Stimulated activated CD8-positive, alpha-beta memory T cell treated with anti-CD3 and anti-CD28 coated beads, Interleukin-15, amount 100 ng/mL, for 1 hour (primary cell): ENCODE results near the gene MAPK7.

Experiments used
- DNase-seq: peaks from one replicate; pipeline ENCODE4 v3.0.0-alpha.2; 2020; ENCODE audit warnings: low read depth

The MAPK7 gene

GRCh38 chr17:19399750-19400450, 21.6 kb downstream of the MAPK7 start:
- DNase-seq, result no peak

GRCh38 chr17:19401321-19402010, 23.2 kb downstream of the MAPK7 start:
- no peak for DNase-seq

DNA sequence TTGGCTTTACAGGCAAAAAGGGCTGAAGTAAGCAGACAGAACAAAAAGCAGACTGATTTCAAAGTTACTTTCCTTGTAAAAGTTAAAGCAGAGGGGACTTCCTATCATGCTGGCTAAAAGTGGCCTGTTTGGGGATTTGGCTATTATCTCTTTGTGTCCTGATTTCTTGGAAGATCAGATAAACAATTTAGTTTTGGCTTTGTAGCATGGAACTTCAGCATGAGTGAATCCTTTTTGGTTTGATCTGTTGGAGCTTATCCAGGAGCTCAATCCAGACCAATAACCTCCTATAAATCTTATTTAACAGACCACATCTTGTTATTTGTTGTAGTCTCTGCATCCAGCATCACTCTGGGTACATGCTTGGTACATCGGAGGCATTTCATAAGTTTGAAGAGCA, 23.9 kb downstream of the MAPK7 start:
- no peak for DNase-seq

- DNase-seq, result no peak
Observed at GRCh38 chr17:19403021-19403420, 24.7 kb downstream of the MAPK7 start.

GRCh38 chr17:19404264-19404663, 26.0 kb downstream of the MAPK7 start:
- DNase-seq, result no peak

GRCh38 chr17:19405114-19405513, 26.8 kb downstream of the MAPK7 start:
- no peak for DNase-seq

DNA sequence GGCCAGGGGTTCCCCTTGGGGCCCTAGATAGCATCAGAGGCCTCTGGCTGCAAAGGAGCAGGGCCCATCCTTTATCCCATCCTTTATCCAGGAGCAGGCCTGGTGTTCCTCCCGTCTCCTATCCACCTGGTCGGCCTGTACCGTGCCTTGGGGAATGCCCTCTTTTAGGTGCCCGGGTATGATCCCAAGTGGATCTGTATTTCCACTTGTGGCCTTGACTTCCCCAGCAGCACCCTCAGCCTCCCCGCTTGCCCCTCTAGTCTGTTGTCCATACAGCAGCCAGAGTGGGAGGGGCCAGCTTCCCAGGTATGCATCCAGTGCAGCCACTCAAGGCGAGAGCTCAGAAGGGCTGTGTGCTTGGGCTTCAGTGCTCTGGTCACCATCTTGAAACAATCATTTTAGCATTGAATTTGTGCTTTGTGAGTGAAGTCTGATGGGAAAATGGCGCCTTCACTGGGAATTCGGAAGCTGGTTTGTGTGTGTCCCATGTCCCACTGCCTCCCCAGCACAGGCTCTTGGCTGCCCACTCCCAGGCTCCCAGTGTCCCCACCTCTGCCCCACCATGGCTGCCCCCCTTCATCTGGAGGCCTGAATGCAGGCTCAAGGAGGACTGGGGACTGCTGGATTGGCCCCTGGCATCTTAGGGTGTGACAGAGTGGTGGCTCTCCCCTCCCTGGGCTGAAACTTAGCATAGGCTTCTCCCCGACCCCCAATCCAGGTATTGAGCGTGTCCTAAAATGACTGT, 29.5 kb downstream of the MAPK7 start:
- no peak for DNase-seq

DNA sequence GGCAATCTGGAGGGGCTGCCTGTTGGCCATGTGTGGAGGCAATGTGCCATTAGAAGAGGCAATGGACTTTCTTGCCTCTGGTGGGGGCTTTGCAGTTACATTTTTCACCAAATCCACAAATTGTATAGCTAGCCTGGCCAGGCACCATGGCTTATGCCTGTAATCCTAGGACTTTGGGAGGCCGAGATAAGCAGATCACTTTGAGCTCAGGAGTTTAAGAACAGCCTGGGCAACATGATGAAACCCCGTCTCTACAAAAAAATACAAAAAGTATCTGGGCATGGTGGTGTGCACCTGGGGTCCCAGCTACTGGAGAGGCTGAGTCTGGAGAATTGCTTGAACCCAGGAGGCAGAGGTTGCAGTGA, 30.0 kb downstream of the MAPK7 start:
- DNase-seq, result no peak

- DNase-seq, result no peak
Observed at GRCh38 chr17:19409066-19409465, 30.8 kb downstream of the MAPK7 start.

DNA sequence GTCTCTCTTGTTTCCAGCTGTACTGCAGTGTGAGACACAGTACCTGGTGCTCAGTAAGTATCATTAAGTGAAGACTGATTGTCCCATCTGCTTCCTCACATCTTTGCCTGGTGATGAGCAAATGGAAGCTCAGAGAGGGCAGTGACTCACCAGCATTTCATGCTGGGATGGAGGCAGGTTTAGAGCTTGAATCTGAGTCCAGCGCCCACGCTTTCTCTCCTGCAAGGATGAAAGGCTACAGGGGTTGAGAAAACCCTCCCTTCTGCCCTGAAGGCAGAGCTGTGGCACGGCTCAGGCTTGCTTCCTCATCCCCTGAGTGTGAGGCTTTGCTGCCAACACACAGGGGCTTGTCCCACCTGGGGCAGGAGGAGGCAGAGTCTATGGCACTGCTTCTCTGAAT, 31.2 kb downstream of the MAPK7 start:
- DNase-seq, result no peak

DNA sequence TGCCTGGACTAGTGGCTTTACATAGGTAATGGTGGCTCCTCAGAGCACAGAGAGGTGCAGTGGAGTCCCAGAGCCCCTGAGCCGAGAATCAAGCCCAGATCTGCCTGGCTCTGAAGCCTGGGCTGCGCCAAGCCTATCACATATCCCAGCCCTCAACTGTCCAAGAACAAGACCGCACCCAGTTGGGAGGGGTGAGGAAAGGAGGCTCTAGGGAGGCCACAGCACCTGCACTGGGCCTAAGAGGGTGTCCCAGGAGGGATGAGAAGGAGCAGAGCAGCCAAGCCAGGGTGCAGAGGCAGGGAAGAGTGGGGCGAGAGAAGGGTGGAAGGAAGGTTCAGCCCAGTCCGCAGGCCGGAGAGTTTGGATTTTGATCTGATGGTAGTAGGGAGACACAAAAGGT, 31.8 kb downstream of the MAPK7 start:
- DNase-seq, result no peak

- DNase-seq, result no peak
Observed at GRCh38 chr17:19410875-19411620, 32.8 kb downstream of the MAPK7 start, which contains the start of gene RNF112. TSS of gene RNF112 (plus strand) at chr17:19411232. CDS start at chr17:19411409, 177 bp downstream.

GRCh38 chr17:19411631-19412030, 33.3 kb downstream of the MAPK7 start:
- DNase-seq, result no peak

DNA sequence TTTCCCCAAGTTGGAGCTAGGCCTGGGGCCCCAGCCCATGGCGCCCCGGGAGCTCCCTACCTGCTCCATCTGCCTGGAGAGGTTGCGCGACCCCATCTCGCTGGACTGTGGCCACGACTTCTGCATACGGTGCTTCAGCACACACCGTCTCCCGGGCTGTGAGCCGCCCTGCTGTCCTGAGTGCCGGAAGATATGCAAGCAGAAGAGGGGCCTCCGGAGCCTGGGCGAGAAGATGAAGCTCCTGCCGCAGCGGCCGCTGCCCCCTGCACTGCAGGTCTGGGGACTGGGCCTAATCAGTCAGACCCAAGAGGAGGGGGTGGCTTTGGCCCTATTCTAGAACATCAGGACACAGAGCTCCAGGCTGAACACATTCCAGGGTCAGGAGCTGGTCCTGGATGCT, 34.2 kb downstream of the MAPK7 start:
- DNase-seq, result no peak

GRCh38 chr17:19412984-19413383, 34.7 kb downstream of the MAPK7 start:
- DNase-seq, result no peak

DNA sequence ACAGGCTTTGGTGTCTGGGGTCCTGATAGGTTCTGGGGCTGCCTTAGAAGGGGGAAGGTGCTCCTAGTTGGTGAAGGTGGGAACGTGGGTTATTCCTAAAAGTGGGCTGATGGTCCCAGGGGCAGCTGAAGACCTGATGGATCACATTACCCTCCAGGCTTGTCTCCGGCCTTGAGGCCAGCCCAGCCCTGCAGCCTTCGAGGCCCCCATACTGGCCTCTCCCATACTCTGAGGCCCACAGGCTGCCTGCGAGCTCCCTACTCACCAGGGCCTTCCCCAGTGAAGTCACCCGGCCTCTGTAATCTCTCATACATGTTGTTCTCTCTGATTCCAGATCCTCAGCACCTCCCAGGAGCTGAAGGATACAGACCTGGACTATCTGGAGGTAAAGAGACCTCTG, 35.5 kb downstream of the MAPK7 start:
- no peak for DNase-seq

DNA sequence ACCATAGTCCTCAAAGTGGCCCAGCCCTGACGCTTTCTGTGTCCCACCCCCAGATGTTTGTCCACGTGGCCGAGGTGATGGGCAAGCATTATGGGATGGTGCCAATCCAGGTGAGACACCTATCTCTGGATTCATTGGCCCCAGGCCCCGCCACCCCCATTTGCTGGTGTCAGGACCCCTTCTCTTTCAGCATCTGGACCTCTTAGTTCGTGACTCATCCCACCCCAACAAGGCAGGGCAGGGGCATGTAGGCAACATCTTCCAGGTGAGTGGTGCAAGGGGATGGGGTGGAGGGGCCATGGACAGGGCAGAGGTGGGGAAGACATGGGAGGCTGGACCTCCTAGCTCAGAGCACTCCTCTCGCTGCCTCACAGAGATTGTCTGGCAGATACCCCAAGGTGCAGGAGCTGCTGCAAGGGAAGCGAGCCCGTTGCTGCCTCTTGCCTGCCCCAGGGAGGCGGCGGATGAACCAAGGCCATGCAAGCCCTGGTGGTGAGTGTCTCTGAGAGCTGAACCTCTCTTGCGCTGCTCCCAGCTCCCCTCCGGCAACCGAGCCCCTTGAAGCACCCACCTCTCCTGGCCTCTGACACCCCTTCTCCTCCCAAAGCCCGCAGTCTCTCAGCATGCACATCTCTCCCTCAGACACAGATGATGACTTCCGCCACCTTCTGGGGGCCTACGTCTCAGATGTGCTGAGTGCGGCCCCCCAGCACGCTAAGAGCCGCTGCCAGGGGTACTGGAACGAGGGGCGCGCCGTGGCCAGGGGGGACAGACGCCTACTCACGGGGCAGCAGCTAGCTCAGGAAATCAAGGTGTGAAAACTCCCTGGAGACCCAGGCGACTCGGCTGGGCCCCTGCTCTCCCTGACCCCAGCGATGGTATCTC, 36.3 kb downstream of the MAPK7 start:
- DNase-seq, result no peak

- DNase-seq, result no peak
Observed at GRCh38 chr17:19415311-19415710, 37.0 kb downstream of the MAPK7 start.

- DNase-seq, result no peak
Observed at GRCh38 chr17:19415806-19416775, 37.8 kb downstream of the MAPK7 start.

GRCh38 chr17:19417611-19418010, 39.3 kb downstream of the MAPK7 start:
- no peak for DNase-seq
